H1 (cell line): ENCODE measurements around the gene PITPNB. TPM values are rescaled to one million over a fixed set of nuclear protein-coding genes. Genes with fewer than 3 reads are reported as not detected.

Experiments
- CTCF ChIA-PET: fragments of 300-600 bp; sonication (Branson Sonifier 250); formaldehyde crosslinking; loops from one replicate; lab custom pipeline; 2021; ENCODE audit not compliant: partially characterized antibody; lab: Charles Lee
- POLR2A ChIA-PET: fragments of 300-600 bp; sonication (Branson Sonifier 250); formaldehyde crosslinking; loops from one replicate; lab custom pipeline; 2021; ENCODE audit warnings: inconsistent platforms; ENCODE audit not compliant: partially characterized antibody; lab: Charles Lee
- DNase-seq, 2 experiments: peaks; one replicate each; pipeline versions ENCODE4 v3.0.0 to v3.0.0-alpha.2; 2010 to 2022; ENCODE audit warnings: low spot score in 2 of 2, low read depth in 1 of 2, mixed read lengths in 1 of 2
- FAIRE-seq: peaks from 2 replicates; lab custom pipeline; 2011; peaks lifted over from hg19 to GRCh38; lab: Jason Lieb, UNC
- H2AFZ ChIP-seq: 2 replicates; pipeline ENCODE4 v1.8.1; 2012; ENCODE audit warnings: low read length, inconsistent platforms
- H2AK5ac ChIP-seq: 2 replicates; pipeline ENCODE4 v1.6.1; 2013; ENCODE audit warnings: low read depth, low read length
- H2BK120ac ChIP-seq: replicated peaks from 2 replicates; pipeline ENCODE3; 2013; ENCODE audit warnings: low read depth, low read length, inconsistent platforms
- H2BK12ac ChIP-seq: 2 replicates; pipeline ENCODE4 v1.6.1; 2013; ENCODE audit warnings: low read depth, low read length
- H2BK15ac ChIP-seq: 2 replicates; pipeline ENCODE4 v1.6.1; 2013; ENCODE audit warnings: low read length
- H2BK20ac ChIP-seq: 2 replicates; pipeline ENCODE4 v1.6.1; 2013; ENCODE audit warnings: low read length
- H2BK5ac ChIP-seq: 2 replicates; pipeline ENCODE4 v1.6.1; 2013; ENCODE audit warnings: low read depth, low read length
- H3K14ac ChIP-seq: 2 replicates; pipeline ENCODE4 v1.6.1; 2013; ENCODE audit warnings: inconsistent platforms; ENCODE audit not compliant: insufficient read length
- H3K18ac ChIP-seq: 2 replicates; pipeline ENCODE4 v1.6.1; 2013; ENCODE audit warnings: low read length; ENCODE audit errors: extremely low read depth
- H3K23ac ChIP-seq: 2 replicates; pipeline ENCODE4 v1.6.1; 2013; ENCODE audit warnings: inconsistent platforms; ENCODE audit not compliant: insufficient read length
- H3K23me2 ChIP-seq: 2 replicates; pipeline ENCODE4 v1.6.1; 2013; ENCODE audit warnings: low read depth, low read length
- H3K27ac ChIP-seq: 2 replicates; pipeline ENCODE4 v1.6.1; 2011; ENCODE audit warnings: low read depth, low read length, inconsistent platforms
- H3K27me3 ChIP-seq, 4 experiments: replicated peaks in 1 of 4; 1 replicate in 1 of 4; 2 replicates in 3 of 4; pipeline versions ENCODE4 v1.6.1 to v1.8.1; 2011 to 2013; ENCODE audit warnings: low read length in 3 of 4, mild to moderate bottlenecking in 3 of 4, inconsistent platforms in 2 of 4, mixed read lengths in 2 of 4, moderate library complexity in 1 of 4; ENCODE audit not compliant: control insufficient read depth in 3 of 4, insufficient read depth in 3 of 4; ENCODE audit errors: extremely low read depth in 1 of 4
- H3K36me3 ChIP-seq, 4 experiments: 2 replicates each; pipeline versions ENCODE4 v1.6.1 to v1.8.1; 2011 to 2013; ENCODE audit warnings: mild to moderate bottlenecking in 4 of 4, low read length in 3 of 4, moderate library complexity in 2 of 4, control low read depth in 1 of 4, inconsistent platforms in 1 of 4; ENCODE audit not compliant: insufficient read depth in 4 of 4, control insufficient read depth in 2 of 4
- H3K4ac ChIP-seq: replicated peaks from 2 replicates; pipeline ENCODE3; 2013; ENCODE audit warnings: low read length, low read depth, mixed read lengths, inconsistent platforms; ENCODE audit not compliant: insufficient read length
- H3K4me1 ChIP-seq, 4 experiments: replicated peaks in 1 of 4; 1 replicate in 1 of 4; 2 replicates in 3 of 4; pipeline versions ENCODE4 v1.6.1 to v1.8.1; 2011 to 2013; ENCODE audit warnings: low read length in 3 of 4, inconsistent platforms in 2 of 4, mixed read lengths in 1 of 4; ENCODE audit not compliant: insufficient read depth in 4 of 4, control insufficient read depth in 3 of 4
- H3K4me2 ChIP-seq, 2 experiments: 2 replicates each; pipeline versions ENCODE4 v1.6.1 to v1.8.1; 2011 to 2013; ENCODE audit warnings: low read depth in 2 of 2, low read length in 2 of 2, control low read depth in 1 of 2, inconsistent platforms in 1 of 2, mild to moderate bottlenecking in 1 of 2; ENCODE audit not compliant: insufficient read depth in 1 of 2
- H3K4me3 ChIP-seq, 4 experiments: fragments of 200-600, 300-600 bp in 1 of 4; sonication (generic), shearing (Covaris generic), sonication (Bioruptor Twin) in 1 of 4; 2 replicates each; pipeline versions ENCODE4 v1.5.1 to v1.8.1; 2011 to 2016; ENCODE audit warnings: low read length in 4 of 4, low read depth in 3 of 4, control low read depth in 2 of 4, inconsistent platforms in 2 of 4, mild to moderate bottlenecking in 2 of 4, mixed read lengths in 1 of 4, moderate library complexity in 1 of 4; ENCODE audit not compliant: insufficient read depth in 2 of 4; ENCODE audit errors: extremely low read depth in 1 of 4
- H3K56ac ChIP-seq: replicated peaks from 2 replicates; pipeline ENCODE3; 2013; ENCODE audit warnings: low read depth, mild to moderate bottlenecking, mixed read lengths, low read length, inconsistent platforms; ENCODE audit not compliant: insufficient read length
- H3K79me1 ChIP-seq: 2 replicates; pipeline ENCODE4 v1.6.1; 2013; ENCODE audit warnings: low read depth, low read length, control low read depth
- H3K79me2 ChIP-seq, 2 experiments: 2 replicates each; pipeline versions ENCODE4 v1.6.1 to v1.8.1; 2012 to 2013; ENCODE audit warnings: low read length in 2 of 2, mild to moderate bottlenecking in 2 of 2, inconsistent platforms in 1 of 2; ENCODE audit not compliant: insufficient read depth in 2 of 2, control insufficient read depth in 1 of 2
- H3K9ac ChIP-seq, 4 experiments: replicated peaks in 1 of 4; 1 replicate in 1 of 4; 2 replicates in 3 of 4; pipeline versions ENCODE4 v1.6.1 to v1.8.1; 2011 to 2013; ENCODE audit warnings: low read depth in 3 of 4, low read length in 3 of 4, control low read depth in 2 of 4, mild to moderate bottlenecking in 2 of 4, moderate library complexity in 2 of 4, inconsistent platforms in 1 of 4; ENCODE audit errors: extremely low read depth in 1 of 4
- H3K9me3 ChIP-seq, 2 experiments: 2 replicates each; pipeline versions ENCODE4 v1.6.1 to v1.8.1; 2012 to 2013; ENCODE audit warnings: mild to moderate bottlenecking in 2 of 2, moderate library complexity in 2 of 2, control low read depth in 1 of 2, inconsistent platforms in 1 of 2, low read depth in 1 of 2, low read length in 1 of 2, mixed read lengths in 1 of 2; ENCODE audit not compliant: insufficient read depth in 2 of 2
- H4K20me1 ChIP-seq, 2 experiments: replicated peaks in 1 of 2; 2 replicates each; pipeline versions ENCODE3 to v1.8.1; 2011 to 2013; ENCODE audit warnings: inconsistent platforms in 2 of 2, low read length in 2 of 2, mild to moderate bottlenecking in 1 of 2; ENCODE audit not compliant: insufficient read depth in 2 of 2, control insufficient read depth in 1 of 2
- H4K5ac ChIP-seq: 2 replicates; pipeline ENCODE4 v1.6.1; 2013; ENCODE audit warnings: low read length, low read depth, mixed read lengths, inconsistent platforms; ENCODE audit not compliant: insufficient read length
- H4K8ac ChIP-seq: 2 replicates; pipeline ENCODE4 v1.8.0; 2013; ENCODE audit warnings: mild to moderate bottlenecking, moderate library complexity, low read length, inconsistent platforms; ENCODE audit not compliant: insufficient read depth; ENCODE audit errors: extremely low read depth
- H4K91ac ChIP-seq: replicated peaks from 2 replicates; pipeline ENCODE3; 2013; ENCODE audit warnings: low read length, mixed read lengths, inconsistent platforms; ENCODE audit not compliant: insufficient read length
- CTBP2 ChIP-seq: IDR thresholded peaks from 2 replicates; pipeline ENCODE4 v1.7.0; 2011; ENCODE audit warnings: borderline replicate concordance, mild to moderate bottlenecking, moderate library complexity, mixed read lengths, low read length; ENCODE audit not compliant: insufficient read depth, insufficient read length
- MAFK ChIP-seq: IDR thresholded peaks from 2 replicates; pipeline ENCODE4 v1.6.1; 2012; ENCODE audit warnings: low read depth, mild to moderate bottlenecking, improper control_type of control experiment, low read length
- SAP30 ChIP-seq: fragments of 300-600 bp; sonication (generic); IDR thresholded peaks from 2 replicates; pipeline ENCODE4 v1.7.1; 2012; ENCODE audit warnings: low read length, moderate library complexity, mild to moderate bottlenecking, inconsistent platforms; ENCODE audit not compliant: insufficient read depth, insufficient replicate concordance
- SIRT6 ChIP-seq: IDR thresholded peaks from one replicate; pipeline ENCODE4 v1.7.1; 2012; ENCODE audit warnings: low read length, inconsistent platforms
- SUZ12 ChIP-seq: fragments of 200-600 bp; sonication (generic); IDR thresholded peaks from 2 replicates; pipeline ENCODE4 v1.6.1; 2012; ENCODE audit warnings: mild to moderate bottlenecking, inconsistent platforms, low read length, moderate library complexity, mixed read lengths
- YY1 ChIP-seq: IDR thresholded peaks from 2 replicates; pipeline ENCODE4 v1.6.1; 2011; ENCODE audit warnings: low read depth, mild to moderate bottlenecking, low read length
- WGBS, 2 experiments: shearing (Covaris generic) in 1 of 2; methylation state at CpG; one replicate each; pipeline versions ENCODE4 v1.1.6 to v1.1.7; 2013 to 2015; ENCODE audit warnings: low lambda C conversion rate in 2 of 2, mixed read lengths in 2 of 2, inconsistent platforms in 1 of 2, low coverage in 1 of 2, missing lambda C conversion rate in 1 of 2; ENCODE audit not compliant: insufficient replicate concordance in 2 of 2, insufficient coverage in 1 of 2, insufficient read length in 1 of 2; ENCODE audit errors: extremely low coverage in 1 of 2, missing lambda C conversion rate in 1 of 2; 5-methylcytosine and 5-hydroxymethylcytosine counted together
- polyA plus RNA-seq, 7 experiments: library from polyadenylated mRNA; depleted of rRNA in 3 of 7; stranded (reverse) in 5 of 7; unstranded in 2 of 7; fragments of >200 nt in 5 of 7; fragments of 200-250 nt in 2 of 7; gene quantifications; 1 replicate in 5 of 7; 2 replicates in 1 of 7; 4 replicates in 1 of 7; pipeline versions ENCODE4 v1.2.1 to v1.2.3, GENCODE V29; 2011 to 2013; ENCODE audit warnings: missing spikeins in 2 of 7, mixed read lengths in 2 of 7
- total RNA-seq: library from RNA; stranded (reverse); fragmentation: NEBNext Ultra II Directional; extraction: Animal tissue kit (Norgen Biotek cat#: 25700); gene quantifications from 2 replicates; pipeline ENCODE4 v1.2.1, GENCODE V29; 2021
- TF ChIP-seq, protein P1 (sequence below): IDR thresholded peaks from 2 replicates; pipeline ENCODE4 v1.6.1; 2011; ENCODE audit warnings: low read length, improper control_type of control experiment
- TF ChIP-seq, protein P2 (sequence below): IDR thresholded peaks from 2 replicates; pipeline ENCODE4 v1.6.1; 2012; ENCODE audit warnings: inconsistent platforms
- TF ChIP-seq, protein P3 (sequence below): IDR thresholded peaks from 2 replicates; pipeline ENCODE4 v1.6.1; 2012; ENCODE audit warnings: inconsistent platforms
- TF ChIP-seq, protein P4 (sequence below): IDR thresholded peaks from 2 replicates; pipeline ENCODE4 v1.6.1; 2012; ENCODE audit warnings: low read length, inconsistent platforms

Gene PITPNB
- total and polyA plus RNA-seq, 2 of the 8 experiments (the other 6 are each of a cell fraction or from before 2014, with no cell fraction given), result 24.6 to 89.3 TPM

DNA sequence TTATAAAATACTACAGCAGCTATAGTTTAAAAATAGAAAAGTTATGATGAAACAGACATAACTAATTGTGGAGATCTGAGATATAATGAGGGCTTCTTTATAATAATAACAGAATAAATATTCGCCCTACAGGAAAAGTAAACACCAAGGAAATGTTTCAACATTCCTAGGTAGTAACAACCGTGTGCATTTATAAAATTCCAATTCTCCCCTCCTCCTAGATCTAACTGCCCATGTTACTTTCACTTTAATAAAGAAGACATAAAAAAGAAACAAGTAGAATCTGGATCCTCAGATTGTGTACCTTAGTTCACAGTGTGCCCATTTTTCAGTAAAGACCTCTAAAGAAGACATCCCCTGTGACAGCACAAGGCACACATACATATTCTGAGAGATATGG lies 59.7 kb downstream of the PITPNB start:
- H2BK120ac ChIP-seq, result no peak overlapping the region
- H4K91ac ChIP-seq, result no peak overlapping the region
- H3K56ac ChIP-seq, result no peak overlapping the region
- no peak overlapping the region for H3K4ac ChIP-seq
- CTCF ChIA-PET, result interaction anchor here (1.4 kb wide), 1 partner anchor 55 kb away, joined by 4 read pairs; no protein-coding TSS in a partner anchor
- no peak for DNase-seq
- no peaks in the 10 kb centered on the region for H3K23me2 ChIP-seq
- no peak overlapping the region for H2BK5ac ChIP-seq
- no peaks in the 10 kb centered on the region for H3K79me1 ChIP-seq
- POLR2A ChIA-PET, result no interaction called here
- H3K27me3 ChIP-seq, result peaks cover 0 to 1% (median 0%) of the 10 kb centered on the region in 4 experiments; a peak in 1 of 7 replicates
- H3K9ac ChIP-seq, result no peak overlapping the region
- FAIRE-seq, result no peak
- H3K14ac ChIP-seq, result no peak overlapping the region
- no peak overlapping the region for H4K5ac ChIP-seq
- no peak overlapping the region for H3K4me2 ChIP-seq
- H4K8ac ChIP-seq, result no peak overlapping the region
- H2AK5ac ChIP-seq, result no peak overlapping the region
- no peak overlapping the region for H2AFZ ChIP-seq
- H2BK20ac ChIP-seq, result no peak overlapping the region
- H3K9me3 ChIP-seq, result no peaks in the 10 kb centered on the region
- H3K4me1 ChIP-seq, result no peaks in the 10 kb centered on the region; a peak in 1 of 7 replicates
- 88% methylated on average over 2 of the region's 2 CpGs; no CpG with 5 or more reads in 1 of the 2 experiments for WGBS, 2 experiments
- H3K18ac ChIP-seq, result no peak overlapping the region
- H2BK15ac ChIP-seq, result no peak overlapping the region
- no peak overlapping the region for H3K4me3 ChIP-seq
- no peak overlapping the region for H3K23ac ChIP-seq
- H4K20me1 ChIP-seq, result no peaks in the 10 kb centered on the region
- H3K79me2 ChIP-seq, result no peaks in the 10 kb centered on the region
- no peak overlapping the region for H2BK12ac ChIP-seq
- peaks cover 3 to 55% (median 20%) of the 10 kb centered on the region in 4 experiments; a peak in 6 of 8 replicates for H3K36me3 ChIP-seq
- no peak overlapping the region for H3K27ac ChIP-seq
- TF ChIP-seq, protein P1, sequence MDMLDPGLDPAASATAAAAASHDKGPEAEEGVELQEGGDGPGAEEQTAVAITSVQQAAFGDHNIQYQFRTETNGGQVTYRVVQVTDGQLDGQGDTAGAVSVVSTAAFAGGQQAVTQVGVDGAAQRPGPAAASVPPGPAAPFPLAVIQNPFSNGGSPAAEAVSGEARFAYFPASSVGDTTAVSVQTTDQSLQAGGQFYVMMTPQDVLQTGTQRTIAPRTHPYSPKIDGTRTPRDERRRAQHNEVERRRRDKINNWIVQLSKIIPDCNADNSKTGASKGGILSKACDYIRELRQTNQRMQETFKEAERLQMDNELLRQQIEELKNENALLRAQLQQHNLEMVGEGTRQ, result no peak
- TF ChIP-seq, protein P2, sequence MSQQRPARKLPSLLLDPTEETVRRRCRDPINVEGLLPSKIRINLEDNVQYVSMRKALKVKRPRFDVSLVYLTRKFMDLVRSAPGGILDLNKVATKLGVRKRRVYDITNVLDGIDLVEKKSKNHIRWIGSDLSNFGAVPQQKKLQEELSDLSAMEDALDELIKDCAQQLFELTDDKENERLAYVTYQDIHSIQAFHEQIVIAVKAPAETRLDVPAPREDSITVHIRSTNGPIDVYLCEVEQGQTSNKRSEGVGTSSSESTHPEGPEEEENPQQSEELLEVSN, result no peak
- TF ChIP-seq SIRT6, result no peak
- TF ChIP-seq CTBP2, result no peak
- TF ChIP-seq, protein P3, sequence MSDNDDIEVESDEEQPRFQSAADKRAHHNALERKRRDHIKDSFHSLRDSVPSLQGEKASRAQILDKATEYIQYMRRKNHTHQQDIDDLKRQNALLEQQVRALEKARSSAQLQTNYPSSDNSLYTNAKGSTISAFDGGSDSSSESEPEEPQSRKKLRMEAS, result no peak
- TF ChIP-seq, protein P4, sequence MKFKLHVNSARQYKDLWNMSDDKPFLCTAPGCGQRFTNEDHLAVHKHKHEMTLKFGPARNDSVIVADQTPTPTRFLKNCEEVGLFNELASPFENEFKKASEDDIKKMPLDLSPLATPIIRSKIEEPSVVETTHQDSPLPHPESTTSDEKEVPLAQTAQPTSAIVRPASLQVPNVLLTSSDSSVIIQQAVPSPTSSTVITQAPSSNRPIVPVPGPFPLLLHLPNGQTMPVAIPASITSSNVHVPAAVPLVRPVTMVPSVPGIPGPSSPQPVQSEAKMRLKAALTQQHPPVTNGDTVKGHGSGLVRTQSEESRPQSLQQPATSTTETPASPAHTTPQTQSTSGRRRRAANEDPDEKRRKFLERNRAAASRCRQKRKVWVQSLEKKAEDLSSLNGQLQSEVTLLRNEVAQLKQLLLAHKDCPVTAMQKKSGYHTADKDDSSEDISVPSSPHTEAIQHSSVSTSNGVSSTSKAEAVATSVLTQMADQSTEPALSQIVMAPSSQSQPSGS, result no peak
- TF ChIP-seq SUZ12, result no peak
- no peak for TF ChIP-seq SAP30
- TF ChIP-seq YY1, result no peak
- no peak for TF ChIP-seq MAFK
